Prostate gland (tissue), 2 donors: ENCODE results near the gene STARD9. TPM values are rescaled to one million over a fixed set of nuclear protein-coding genes. Genes with fewer than 3 reads are reported as not detected.

ENCODE experiments used
- DNase-seq: peaks from one replicate; pipeline ENCODE4 v3.0.0-alpha.2; 2019; ENCODE audit warnings: low spot score
- H3K27ac ChIP-seq, 2 donors: fragments of 200-600 bp; sonication (generic); 2 replicates each; pipeline ENCODE4 v1.5.1; 2017 to 2019
- H3K27me3 ChIP-seq: fragments of 200-600 bp; sonication (generic); replicated peaks from 2 replicates; pipeline ENCODE4 v1.5.1; 2019; ENCODE audit not compliant: insufficient read depth
- H3K36me3 ChIP-seq, 2 donors: fragments of 200-600 bp; sonication (generic); 1 replicate in 1 of 2; 2 replicates in 1 of 2; pipeline versions ENCODE4 v1.5.1 to v1.8.1; 2017 to 2019
- H3K4me1 ChIP-seq: fragments of 200-600 bp; sonication (generic); replicated peaks from 2 replicates; pipeline ENCODE4 v1.5.1; 2019
- H3K4me3 ChIP-seq, 2 donors: fragments of 200-600 bp; sonication (generic); 2 replicates each; pipeline ENCODE4 v1.5.1; 2017 to 2019
- H3K9me3 ChIP-seq: fragments of 200-600 bp; sonication (generic); 2 replicates; pipeline ENCODE4 v1.5.1; 2017
- CTCF ChIP-seq, 4 experiments: fragments of 200-600 bp in 2 of 4; fragments of 450-650 bp in 2 of 4; sonication (generic) in 2 of 4; IDR thresholded peaks; 1 replicate in 3 of 4; 2 replicates in 1 of 4; pipeline ENCODE4 v1.5.1; 2016 to 2019; ENCODE audit warnings: antibody characterized with exemption in 4 of 4, mild to moderate bottlenecking in 2 of 4, moderate library complexity in 2 of 4
- POLR2A ChIP-seq: fragments of 450-650 bp; IDR thresholded peaks from one replicate; pipeline ENCODE4 v1.6.1; 2016; ENCODE audit warnings: antibody characterized with exemption, mild to moderate bottlenecking
- POLR2AphosphoS5 ChIP-seq: sonication (generic); formaldehyde crosslinking; IDR thresholded peaks from one replicate; pipeline ENCODE4 v1.6.1; 2017; ENCODE audit warnings: antibody characterized with exemption
- WGBS: methylation state at CpG from one replicate; pipeline ENCODE4 v1.1.5; 2018; 5-methylcytosine and 5-hydroxymethylcytosine counted together
- intact Hi-C: fragments of 100-400 bp; cut with DNase I; formaldehyde crosslinking; loops from one replicate; pipeline ENCODE4 v1.14.2; 2022
- total RNA-seq, 2 donors: library from RNA; depleted of rRNA; stranded (reverse); fragments of >200 nt; gene quantifications; one replicate each; pipeline ENCODE4 v1.1.0, GENCODE V29; 2016

The STARD9 gene
- total RNA-seq, 2 donors from 2014 or later, result 2.6 to 45.8 TPM

- H3K9me3 ChIP-seq, result no peaks in the 10 kb centered on the region
- H3K4me3 ChIP-seq, result no peak overlapping the region
- no peak overlapping the region for H3K27ac ChIP-seq
- peak; percentile 68 for DNase-seq
- 27% methylated on average over 4 of the region's 4 CpGs for WGBS
- no peaks in the 10 kb centered on the region for H3K4me1 ChIP-seq
- intact Hi-C loops, result loop anchor here (10.0 kb wide), 1 partner anchor 500 kb away; no protein-coding TSS in a partner anchor
- H3K36me3 ChIP-seq, result no peaks in the 10 kb centered on the region
- peak; percentile 51 for TF ChIP-seq POLR2AphosphoS5
- no peak for TF ChIP-seq POLR2A
- TF ChIP-seq CTCF (IDR thresholded peaks at IDR 0.05), result peak; percentile 46 to 80 (median 70)
- no peaks in the 10 kb centered on the region for H3K27me3 ChIP-seq
Measured at GRCh38 chr15:42704492-42704926, 129.1 kb downstream of the STARD9 start.

- Histone ChIP-seq H3K27ac (no peak overlapping the region), H3K4me3 (no peak overlapping the region), H3K27me3 (no peaks in the 10 kb centered on the region), H3K36me3 (no peaks in the 10 kb centered on the region), H3K9me3 (no peaks in the 10 kb centered on the region), H3K4me1 (no peaks in the 10 kb centered on the region)
- DNase-seq, result no peak
- no peak for TF ChIP-seq POLR2A
- no peak for TF ChIP-seq POLR2AphosphoS5
- TF ChIP-seq CTCF (IDR thresholded peaks at IDR 0.05), result no peak
- intact Hi-C loops, result loop anchor here (5.0 to 10.0 kb wide), 2 partner anchors 222 to 499 kb away; no protein-coding TSS in a partner anchor
- WGBS, result 96% methylated on average over 5 of the region's 5 CpGs
Measured at GRCh38 chr15:42705336-42705735, 129.9 kb downstream of the STARD9 start.

GRCh38 chr15:42707068-42707467, 131.7 kb downstream of the STARD9 start:
- DNase-seq, result peak; percentile 73
- intact Hi-C loops, result loop anchor here (5.0 to 10.0 kb wide), 2 partner anchors 220 to 498 kb away; no protein-coding TSS in a partner anchor
- WGBS, result 40% methylated on average over 2 of the region's 2 CpGs
- Histone ChIP-seq H3K4me3 (no peak overlapping the region), H3K9me3 (no peaks in the 10 kb centered on the region), H3K27me3 (no peaks in the 10 kb centered on the region), H3K27ac (no peak overlapping the region), H3K4me1 (no peaks in the 10 kb centered on the region), H3K36me3 (no peaks in the 10 kb centered on the region)
- TF ChIP-seq POLR2A (no peak), POLR2AphosphoS5 (peak; percentile 93), CTCF (IDR thresholded peaks at IDR 0.05) (no peak)

GRCh38 chr15:42707873-42708544, 132.6 kb downstream of the STARD9 start:
- 69% methylated on average over 3 of the region's 3 CpGs for WGBS

More at GRCh38 chr15:42707873-42708544, 132.6 kb downstream of the STARD9 start:
- H3K36me3 ChIP-seq, result no peaks in the 10 kb centered on the region
- no peaks in the 10 kb centered on the region for H3K9me3 ChIP-seq
- TF ChIP-seq CTCF (IDR thresholded peaks at IDR 0.05) (no peak), POLR2A (no peak), POLR2AphosphoS5 (no peak)
- intact Hi-C loops, result loop anchor here (5.0 to 10.0 kb wide), 2 partner anchors 219 to 497 kb away; no protein-coding TSS in a partner anchor
- H3K27me3 ChIP-seq, result no peaks in the 10 kb centered on the region
- no peak overlapping the region for H3K4me3 ChIP-seq
- H3K4me1 ChIP-seq, result no peaks in the 10 kb centered on the region
- no peak overlapping the region for H3K27ac ChIP-seq
- no peak for DNase-seq
